NT2/D1 (cell line): ENCODE data around the gene CFHR2.
"Not testable (repeated sequence)": the region's sequence is repeated elsewhere in the genome, so short reads cannot be mapped to it uniquely, and the experiment has no call there.

Experiments
- DNase-seq: peaks from one replicate; pipeline ENCODE4 v3.0.0-alpha.2; 2011; ENCODE audit warnings: low read depth, low spot score
- H3K27me3 ChIP-seq: 2 replicates; pipeline ENCODE4 v1.6.0; 2011; ENCODE audit warnings: mild to moderate bottlenecking; ENCODE audit not compliant: insufficient read length, insufficient read depth
- H3K36me3 ChIP-seq: 2 replicates; pipeline ENCODE4 v1.6.1; 2011; ENCODE audit warnings: mild to moderate bottlenecking, low read length, mixed read lengths; ENCODE audit not compliant: insufficient read depth, insufficient read length
- H3K4me1 ChIP-seq: 2 replicates; pipeline ENCODE4 v1.5.1; 2011; ENCODE audit not compliant: insufficient read depth, insufficient read length
- H3K4me3 ChIP-seq: 2 replicates; pipeline ENCODE4 v1.5.1; 2011; ENCODE audit warnings: low read depth; ENCODE audit not compliant: insufficient read length
- H3K9ac ChIP-seq: 2 replicates; pipeline ENCODE4 v1.6.0; 2011; ENCODE audit warnings: low read depth; ENCODE audit not compliant: insufficient read length
- H3K9me3 ChIP-seq: 2 replicates; pipeline ENCODE4 v1.5.1; 2011; ENCODE audit warnings: mild to moderate bottlenecking, low read length; ENCODE audit not compliant: insufficient read depth
- SUZ12 ChIP-seq: IDR thresholded peaks from 2 replicates; pipeline ENCODE4 v1.6.1; 2011; ENCODE audit not compliant: insufficient read length, insufficient read depth; ENCODE audit errors: extremely low read depth
- YY1 ChIP-seq: IDR thresholded peaks from 2 replicates; pipeline ENCODE4 v1.6.1; 2011; ENCODE audit not compliant: insufficient read length, insufficient read depth
- ZNF274 ChIP-seq: IDR thresholded peaks from 2 replicates; pipeline ENCODE4 v1.6.1; 2011; ENCODE audit warnings: mild to moderate bottlenecking, low read depth, low read length

CFHR2 gene

GRCh38 chr1:196933531-196934189, 9.9 kb upstream of the CFHR2 start:
- Histone ChIP-seq H3K9me3 (peaks cover 6% of the 10 kb centered on the region; the same call in 1 of the 2 replicates), H3K36me3 (no peaks in the 10 kb centered on the region), H3K9ac (no peak overlapping the region), H3K27me3 (no peaks in the 10 kb centered on the region), H3K4me1 (no peaks in the 10 kb centered on the region), H3K4me3 (no peak overlapping the region)
- no peak for TF ChIP-seq SUZ12
- no peak for TF ChIP-seq YY1
- no peak for TF ChIP-seq ZNF274
- no peak for DNase-seq

GRCh38 chr1:196941474-196941873, 2.1 kb upstream of the CFHR2 start:
- not testable (repeated sequence) for H3K4me1 ChIP-seq, H3K27me3 ChIP-seq, H3K4me3 ChIP-seq, H3K36me3 ChIP-seq, H3K9ac ChIP-seq, H3K9me3 ChIP-seq
- peak; percentile 52 for DNase-seq

- DNase-seq = no peak
- no peak for TF ChIP-seq YY1
- no peak for TF ChIP-seq ZNF274
- TF ChIP-seq SUZ12 = no peak
- Histone ChIP-seq H3K4me3 (no peak overlapping the region), H3K36me3 (no peaks in the 10 kb centered on the region), H3K9ac (no peak overlapping the region), H3K9me3 (no peaks in the 10 kb centered on the region; the same call in 1 of the 2 replicates), H3K4me1 (no peaks in the 10 kb centered on the region), H3K27me3 (no peaks in the 10 kb centered on the region)
These were observed 8.3 kb downstream of the CFHR2 start for GRCh38 chr1:196951711-196952394.

GRCh38 chr1:196954778-196955177, 11.2 kb downstream of the CFHR2 start:
- Histone ChIP-seq H3K9ac (no peak overlapping the region), H3K36me3 (no peaks in the 10 kb centered on the region), H3K27me3 (no peaks in the 10 kb centered on the region), H3K4me3 (no peak overlapping the region), H3K4me1 (no peaks in the 10 kb centered on the region), H3K9me3 (no peaks in the 10 kb centered on the region; the same call in 1 of the 2 replicates)
- DNase-seq = no peak
- TF ChIP-seq YY1 (no peak), ZNF274 (no peak), SUZ12 (no peak)

- Histone ChIP-seq H3K4me3 (no peak overlapping the region), H3K27me3 (no peaks in the 10 kb centered on the region), H3K36me3 (no peaks in the 10 kb centered on the region), H3K9me3 (no peaks in the 10 kb centered on the region; the same call in 1 of the 2 replicates), H3K4me1 (no peaks in the 10 kb centered on the region), H3K9ac (no peak overlapping the region)
- TF ChIP-seq ZNF274 = no peak
- TF ChIP-seq YY1 = no peak
- TF ChIP-seq SUZ12 = no peak
- DNase-seq = no peak
These were observed 12.4 kb downstream of the CFHR2 start for GRCh38 chr1:196955926-196956325.

GRCh38 chr1:196960854-196961253, 17.3 kb downstream of the CFHR2 start:
- Histone ChIP-seq H3K4me1 (no peaks in the 10 kb centered on the region), H3K9me3 (no peaks in the 10 kb centered on the region), H3K27me3 (no peaks in the 10 kb centered on the region), H3K36me3 (no peaks in the 10 kb centered on the region), H3K9ac (no peak overlapping the region), H3K4me3 (no peak overlapping the region)
- no peak for TF ChIP-seq ZNF274
- no peak for TF ChIP-seq YY1
- no peak for TF ChIP-seq SUZ12
- DNase-seq = no peak

- no peaks in the 10 kb centered on the region for H3K27me3 ChIP-seq
- H3K9me3 ChIP-seq = no peaks in the 10 kb centered on the region
- no peaks in the 10 kb centered on the region for H3K4me1 ChIP-seq
- TF ChIP-seq SUZ12 (no peak), YY1 (no peak), ZNF274 (no peak)
- no peak for DNase-seq
- H3K36me3 ChIP-seq = no peaks in the 10 kb centered on the region
- no peak overlapping the region for H3K4me3 ChIP-seq
- no peak overlapping the region for H3K9ac ChIP-seq
These were observed 26.6 kb downstream of the CFHR2 start for GRCh38 chr1:196970182-196970581.
